OCI-LY7 (cell line): ENCODE measurements around the gene LRPAP1. TPM values are rescaled to one million over a fixed set of nuclear protein-coding genes. Genes with fewer than 3 reads are reported as not detected.

Experiments
- BruUV-seq: library from RNA; stranded (reverse); fragments of 400-500 nt; replicated peaks from 2 replicates; lab custom pipeline; 2021; lab: Mats Ljungman, UMichigan
- CTCF ChIA-PET: fragments of 300-600 bp; sonication (Branson Sonifier 250); formaldehyde crosslinking; loops from one replicate; lab custom pipeline; 2022; ENCODE audit warnings: antibody characterized with exemption; ENCODE audit not compliant: unreplicated experiment; lab: Charles Lee
- POLR2A ChIA-PET: fragments of 300-600 bp; sonication (Branson Sonifier 250); formaldehyde crosslinking; loops from one replicate; lab custom pipeline; 2022; ENCODE audit warnings: antibody characterized with exemption; lab: Charles Lee
- DNase-seq: peaks from one replicate; pipeline ENCODE4 v3.0.0-alpha.2; 2015; ENCODE audit warnings: low spot score
- H2AFZ ChIP-seq: fragments of 200-600 bp; sonication (generic), shearing (Covaris generic); 2 replicates; pipeline ENCODE4 v1.6.1; 2014; ENCODE audit warnings: mild to moderate bottlenecking, antibody characterized with exemption, low read length, moderate library complexity
- H3K27ac ChIP-seq: fragments of 200-600 bp; sonication (generic); 2 replicates; pipeline ENCODE4 v1.5.1; 2014; ENCODE audit warnings: mixed run types, low read depth, mild to moderate bottlenecking, moderate library complexity, low read length, inconsistent platforms; ENCODE audit not compliant: poor library complexity, severe bottlenecking
- H3K36me3 ChIP-seq: fragments of 200-600 bp; sonication (generic); 2 replicates; pipeline ENCODE4 v1.6.1; 2014; ENCODE audit warnings: mild to moderate bottlenecking, antibody characterized with exemption, low read length, moderate library complexity, mixed read lengths; ENCODE audit not compliant: insufficient read depth
- H3K4me1 ChIP-seq: fragments of 200-600 bp; sonication (generic); 2 replicates; pipeline ENCODE4 v1.5.1; 2014; ENCODE audit warnings: mild to moderate bottlenecking, low read length; ENCODE audit not compliant: insufficient read depth, poor library complexity, severe bottlenecking
- H3K4me2 ChIP-seq: fragments of 200-600 bp; sonication (generic); 2 replicates; pipeline ENCODE4 v1.6.1; 2014; ENCODE audit warnings: mild to moderate bottlenecking, low read length
- H3K4me3 ChIP-seq: fragments of 200-600 bp; sonication (generic); 2 replicates; pipeline ENCODE4 v1.5.1; 2014; ENCODE audit warnings: mild to moderate bottlenecking, low read depth, low read length; ENCODE audit not compliant: poor library complexity, severe bottlenecking
- H3K79me2 ChIP-seq: fragments of 200-600 bp; sonication (generic); 2 replicates; pipeline ENCODE4 v1.6.1; 2016; ENCODE audit warnings: low read depth, mild to moderate bottlenecking, low read length, moderate library complexity, mixed read lengths; ENCODE audit not compliant: insufficient read depth
- H3K9me2 ChIP-seq: fragments of 200-600 bp; sonication (generic); 2 replicates; pipeline ENCODE4 v1.6.1; 2016; ENCODE audit warnings: mild to moderate bottlenecking, low read length, mixed read lengths; ENCODE audit not compliant: insufficient read depth
- H3K9me3 ChIP-seq: fragments of 200-600 bp; sonication (generic); 2 replicates; pipeline ENCODE4 v1.6.1; 2014; ENCODE audit warnings: mild to moderate bottlenecking, mixed run types, low read length, mixed read lengths
- H4K20me1 ChIP-seq: fragments of 200-600 bp; sonication (generic); 2 replicates; pipeline ENCODE4 v1.6.1; 2014; ENCODE audit warnings: mild to moderate bottlenecking, antibody characterized with exemption, low read length, moderate library complexity, mixed read lengths; ENCODE audit not compliant: insufficient read depth
- CTCF ChIP-seq: fragments of 200-600 bp; sonication (generic); conservative IDR thresholded peaks from 2 replicates; pipeline ENCODE4 v1.5.1; 2014; ENCODE audit warnings: mild to moderate bottlenecking, antibody characterized with exemption, low read length, moderate library complexity, mixed read lengths
- EZH2phosphoT487 ChIP-seq: fragments of 200-600 bp; sonication (generic); IDR thresholded peaks from 2 replicates; pipeline ENCODE4 v1.6.1; 2018; ENCODE audit warnings: low read depth, borderline replicate concordance, mild to moderate bottlenecking, mixed run types, antibody characterized with exemption, low read length, moderate library complexity, mixed read lengths
- intact Hi-C: fragments of 100-400 bp; cut with micrococcal nuclease; formaldehyde crosslinking; loops from one replicate; pipeline ENCODE4 v1.10.0; 2022; ENCODE audit not compliant: unreplicated experiment
- total RNA-seq, 2 experiments: library from RNA; depleted of rRNA in 1 of 2; stranded (reverse); fragments of >200 nt in 1 of 2; shearing (Covaris generic) in 1 of 2; gene quantifications; 2 replicates each; pipeline ENCODE4 v1.2.3, GENCODE V29; 2014 to 2022

The LRPAP1 gene
- total RNA-seq, 2 experiments from 2014 or later = 46.2 to 54.7 TPM

- CTCF ChIA-PET = no interaction called here
These were observed 30.9 kb downstream of the LRPAP1 start for GRCh38 chr4:3501126-3501824.

GRCh38 chr4:3500634-3501101 lies 31.6 kb downstream of the LRPAP1 start:
- no peak for DNase-seq
- Histone ChIP-seq H3K9me3 (no peaks in the 10 kb centered on the region), H3K4me3 (no peak overlapping the region), H3K4me1 (no peaks in the 10 kb centered on the region), H3K9me2 (no peaks in the 10 kb centered on the region), H3K27ac (no peak overlapping the region), H2AFZ (no peak overlapping the region), H3K36me3 (peaks cover 4% of the 10 kb centered on the region; the same call in 1 of the 2 replicates), H4K20me1 (no peaks in the 10 kb centered on the region), H3K4me2 (no peak overlapping the region), H3K79me2 (no peaks in the 10 kb centered on the region)
- no peak for TF ChIP-seq CTCF
- TF ChIP-seq EZH2phosphoT487 = no peak
- ChIA-PET POLR2A (no interaction called here), CTCF (interaction anchor here (1.2 kb wide), 1 partner anchor 9 kb away, joined by 3 read pairs; no protein-coding TSS in a partner anchor)
- intact Hi-C loops = no loop called here
- BruUV-seq = no TSS peak

More at GRCh38 chr4:3501126-3501824, 30.9 kb downstream of the LRPAP1 start:
- H3K4me2 ChIP-seq = no peak overlapping the region
- no peaks in the 10 kb centered on the region for H3K9me2 ChIP-seq
- no peak for DNase-seq
- POLR2A ChIA-PET = no interaction called here
- H3K4me3 ChIP-seq = no peak overlapping the region
- no TSS peak for BruUV-seq
- intact Hi-C loops = no loop called here
- no peak overlapping the region for H3K27ac ChIP-seq
- H2AFZ ChIP-seq = no peak overlapping the region
- TF ChIP-seq EZH2phosphoT487 (no peak), CTCF (no peak)
- H3K79me2 ChIP-seq = no peaks in the 10 kb centered on the region
- no peaks in the 10 kb centered on the region for H3K4me1 ChIP-seq
- no peaks in the 10 kb centered on the region for H4K20me1 ChIP-seq
- peaks cover 4% of the 10 kb centered on the region; the same call in 1 of the 2 replicates for H3K36me3 ChIP-seq
- no peaks in the 10 kb centered on the region for H3K9me3 ChIP-seq

- TF ChIP-seq EZH2phosphoT487 = no peak
- no peak for TF ChIP-seq CTCF
- no peak overlapping the region for H3K4me2 ChIP-seq
- intact Hi-C loops = no loop called here
- H2AFZ ChIP-seq = no peak overlapping the region
- no peak overlapping the region for H3K4me3 ChIP-seq
- H3K79me2 ChIP-seq = no peaks in the 10 kb centered on the region
- POLR2A ChIA-PET = no interaction called here
- H3K9me3 ChIP-seq = no peaks in the 10 kb centered on the region
- BruUV-seq = no TSS peak
- no peaks in the 10 kb centered on the region for H3K9me2 ChIP-seq
- no peaks in the 10 kb centered on the region for H4K20me1 ChIP-seq
- H3K4me1 ChIP-seq = no peaks in the 10 kb centered on the region
- H3K36me3 ChIP-seq = no peaks in the 10 kb centered on the region; the same call in 1 of the 2 replicates
- CTCF ChIA-PET = interaction anchor here (1.0 to 1.2 kb wide), 2 partner anchors 9 to 19 kb away, joined by 3 to 4 read pairs; no protein-coding TSS in a partner anchor
- no peak overlapping the region for H3K27ac ChIP-seq
- no peak for DNase-seq
These were observed 32.1 kb downstream of the LRPAP1 start for GRCh38 chr4:3500111-3500510.
